Astrocyte (in vitro differentiated cells and primary cell): Measurements from ENCODE around the gene COLEC11. TPM values are rescaled to one million over a fixed set of nuclear protein-coding genes. Genes with fewer than 3 reads are reported as not detected.

Experiments
- DNase-seq: peaks from one replicate; pipeline ENCODE4 v3.0.0-alpha.2; 2010; ENCODE audit warnings: low read depth
- FAIRE-seq: peaks from 2 replicates; lab custom pipeline; 2011; peaks lifted over from hg19 to GRCh38; lab: Jason Lieb, UNC
- H2AFZ ChIP-seq: 2 replicates; pipeline ENCODE4 v1.6.0; 2012; ENCODE audit warnings: low read depth, low read length, inconsistent platforms
- H3K27ac ChIP-seq: 2 replicates; pipeline ENCODE4 v1.5.1; 2011; ENCODE audit warnings: low read depth, low read length, inconsistent platforms
- H3K27me3 ChIP-seq: 2 replicates; pipeline ENCODE4 v1.6.0; 2011; ENCODE audit warnings: low read length, inconsistent platforms; ENCODE audit not compliant: insufficient read depth
- H3K36me3 ChIP-seq: 2 replicates; pipeline ENCODE4 v1.5.1; 2011; ENCODE audit warnings: low read length, inconsistent platforms; ENCODE audit not compliant: insufficient read depth
- H3K4me1 ChIP-seq: 2 replicates; pipeline ENCODE4 v1.5.1; 2011; ENCODE audit warnings: low read length, inconsistent platforms; ENCODE audit not compliant: insufficient read depth
- H3K4me2 ChIP-seq: 2 replicates; pipeline ENCODE4 v1.6.0; 2012; ENCODE audit warnings: low read length, inconsistent platforms
- H3K4me3 ChIP-seq: 2 replicates; pipeline ENCODE4 v1.5.1; 2011; ENCODE audit warnings: low read depth, mild to moderate bottlenecking, low read length, inconsistent platforms; ENCODE audit not compliant: insufficient read depth
- H3K79me2 ChIP-seq: 2 replicates; pipeline ENCODE4 v1.6.0; 2012; ENCODE audit warnings: mild to moderate bottlenecking, low read length, inconsistent platforms; ENCODE audit not compliant: insufficient read depth
- H3K9ac ChIP-seq: 2 replicates; pipeline ENCODE4 v1.6.0; 2012; ENCODE audit warnings: mild to moderate bottlenecking, low read length, inconsistent platforms
- H3K9me3 ChIP-seq: 2 replicates; pipeline ENCODE4 v1.5.1; 2012; ENCODE audit warnings: low read depth, mild to moderate bottlenecking, low read length, inconsistent platforms; ENCODE audit not compliant: insufficient read depth
- H4K20me1 ChIP-seq: 2 replicates; pipeline ENCODE4 v1.6.0; 2012; ENCODE audit warnings: low read length, inconsistent platforms; ENCODE audit not compliant: insufficient read depth
- H3K27ac Mint-ChIP-seq: one replicate; pipeline ENCODE4 v1.8.0; 2021; ENCODE audit warnings: mild to moderate bottlenecking, mixed read lengths; ENCODE audit not compliant: unreplicated experiment
- H3K27me3 Mint-ChIP-seq: one replicate; pipeline ENCODE4 v1.8.0; 2021; ENCODE audit warnings: low read depth, mixed read lengths; ENCODE audit not compliant: unreplicated experiment
- H3K36me3 Mint-ChIP-seq: one replicate; pipeline ENCODE4 v1.8.0; 2021; ENCODE audit warnings: low read depth, mixed read lengths; ENCODE audit not compliant: unreplicated experiment
- H3K4me1 Mint-ChIP-seq: one replicate; pipeline ENCODE4 v1.8.0; 2021; ENCODE audit warnings: low read depth, mixed read lengths; ENCODE audit not compliant: unreplicated experiment
- H3K4me3 Mint-ChIP-seq: one replicate; pipeline ENCODE4 v1.8.0; 2021; ENCODE audit warnings: mild to moderate bottlenecking, moderate library complexity, mixed read lengths; ENCODE audit not compliant: unreplicated experiment
- H3K9me3 Mint-ChIP-seq: one replicate; pipeline ENCODE4 v1.8.0; 2021; ENCODE audit warnings: mild to moderate bottlenecking, mixed read lengths; ENCODE audit not compliant: unreplicated experiment
- EZH2 ChIP-seq: IDR thresholded peaks from 2 replicates; pipeline ENCODE4 v1.6.1; 2012; ENCODE audit warnings: mild to moderate bottlenecking, low read length, inconsistent platforms; ENCODE audit not compliant: insufficient read depth
- total RNA-seq: library from RNA; stranded (reverse); gene quantifications from 2 replicates; pipeline ENCODE4 v1.2.1, GENCODE V29; 2021
- TF ChIP-seq, protein P1 (sequence below): IDR thresholded peaks from 2 replicates; pipeline ENCODE4 v1.5.1; 2011; ENCODE audit warnings: low read depth, mild to moderate bottlenecking, inconsistent platforms, low read length, moderate library complexity; ENCODE audit not compliant: insufficient read depth

COLEC11 gene
- total RNA-seq, 1 donor from 2014 or later: not detected

DNA sequence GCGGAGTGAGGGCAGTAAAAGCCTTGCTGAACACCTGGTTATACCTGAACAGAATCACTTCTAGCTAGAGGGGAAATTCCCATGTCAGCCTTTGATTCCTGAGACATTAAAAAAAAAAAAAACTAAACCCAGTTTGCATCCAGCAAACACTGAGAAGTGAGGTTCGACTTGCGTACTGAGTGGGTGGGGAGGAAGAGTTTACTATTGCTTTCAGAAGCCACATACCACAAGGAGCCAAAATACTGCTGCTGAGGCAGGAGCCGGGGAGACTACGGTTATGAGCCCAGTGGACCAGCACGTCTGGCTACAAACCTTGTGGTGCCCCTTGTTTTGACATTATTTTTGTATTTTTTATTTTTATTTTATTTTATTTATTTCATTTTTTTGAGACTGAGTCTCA is 2.7 kb downstream of the COLEC11 start:
- Mint-ChIP-seq H3K36me3 (peaks cover 4% of the 10 kb centered on the region), H3K27ac (no peak overlapping the region), H3K4me3 (no peak overlapping the region), H3K27me3 (peaks cover 12% of the 10 kb centered on the region), H3K4me1 (no peaks in the 10 kb centered on the region), H3K9me3 (no peaks in the 10 kb centered on the region)
- H3K9ac ChIP-seq: no peak overlapping the region
- no peak overlapping the region for H3K4me3 ChIP-seq
- no peaks in the 10 kb centered on the region for H3K36me3 ChIP-seq
- no peaks in the 10 kb centered on the region for H4K20me1 ChIP-seq
- DNase-seq (no peak), FAIRE-seq (no peak)
- H3K4me2 ChIP-seq: no peak overlapping the region
- H2AFZ ChIP-seq: no peak overlapping the region
- no peak overlapping the region for H3K27ac ChIP-seq
- H3K9me3 ChIP-seq: no peaks in the 10 kb centered on the region
- TF ChIP-seq, protein P1, sequence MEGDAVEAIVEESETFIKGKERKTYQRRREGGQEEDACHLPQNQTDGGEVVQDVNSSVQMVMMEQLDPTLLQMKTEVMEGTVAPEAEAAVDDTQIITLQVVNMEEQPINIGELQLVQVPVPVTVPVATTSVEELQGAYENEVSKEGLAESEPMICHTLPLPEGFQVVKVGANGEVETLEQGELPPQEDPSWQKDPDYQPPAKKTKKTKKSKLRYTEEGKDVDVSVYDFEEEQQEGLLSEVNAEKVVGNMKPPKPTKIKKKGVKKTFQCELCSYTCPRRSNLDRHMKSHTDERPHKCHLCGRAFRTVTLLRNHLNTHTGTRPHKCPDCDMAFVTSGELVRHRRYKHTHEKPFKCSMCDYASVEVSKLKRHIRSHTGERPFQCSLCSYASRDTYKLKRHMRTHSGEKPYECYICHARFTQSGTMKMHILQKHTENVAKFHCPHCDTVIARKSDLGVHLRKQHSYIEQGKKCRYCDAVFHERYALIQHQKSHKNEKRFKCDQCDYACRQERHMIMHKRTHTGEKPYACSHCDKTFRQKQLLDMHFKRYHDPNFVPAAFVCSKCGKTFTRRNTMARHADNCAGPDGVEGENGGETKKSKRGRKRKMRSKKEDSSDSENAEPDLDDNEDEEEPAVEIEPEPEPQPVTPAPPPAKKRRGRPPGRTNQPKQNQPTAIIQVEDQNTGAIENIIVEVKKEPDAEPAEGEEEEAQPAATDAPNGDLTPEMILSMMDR: no peak
- no peak for TF ChIP-seq EZH2
- H3K4me1 ChIP-seq: no peaks in the 10 kb centered on the region
- no peaks in the 10 kb centered on the region for H3K79me2 ChIP-seq
- no peaks in the 10 kb centered on the region for H3K27me3 ChIP-seq

DNA sequence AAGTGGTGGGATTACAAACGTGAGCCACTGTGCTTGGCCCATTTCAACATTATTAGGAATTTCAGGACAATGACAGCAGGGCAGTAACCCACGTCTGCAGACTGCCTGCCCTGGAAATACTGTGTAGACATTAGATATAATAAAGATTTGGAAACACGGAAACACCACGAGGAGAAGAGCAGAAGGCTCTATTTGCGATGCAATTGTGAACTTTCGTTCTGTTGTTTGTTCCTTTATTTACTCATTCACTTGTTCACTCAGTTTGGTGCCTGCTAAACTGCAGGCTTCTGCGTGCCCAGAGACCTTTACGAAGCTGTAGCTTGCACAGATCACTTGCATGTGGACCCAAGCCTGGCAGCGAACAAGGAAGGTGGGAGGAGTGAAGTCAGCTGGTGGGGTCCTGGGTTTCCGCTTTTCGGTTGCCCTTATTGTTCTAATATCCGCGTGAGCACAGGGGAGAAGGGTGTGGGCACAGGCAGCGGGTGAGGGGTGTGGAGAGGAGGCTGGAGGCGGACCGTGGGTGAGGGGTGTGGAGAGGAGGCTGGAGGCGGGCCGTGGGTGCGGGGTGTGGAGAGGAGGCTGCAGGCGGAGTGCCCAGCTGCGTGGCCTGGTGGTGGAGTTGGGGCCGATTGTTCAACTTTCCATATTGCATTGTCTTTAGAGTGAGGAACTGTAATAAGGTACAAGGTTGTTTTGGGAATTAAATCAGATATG is 3.4 kb downstream of the COLEC11 start:
- Histone ChIP-seq H3K4me3 (no peak overlapping the region), H4K20me1 (no peaks in the 10 kb centered on the region), H3K27ac (no peak overlapping the region), H3K4me1 (no peaks in the 10 kb centered on the region), H3K9ac (no peak overlapping the region), H3K4me2 (no peak overlapping the region), H3K9me3 (no peaks in the 10 kb centered on the region), H2AFZ (no peak overlapping the region), H3K27me3 (no peaks in the 10 kb centered on the region), H3K79me2 (no peaks in the 10 kb centered on the region), H3K36me3 (no peaks in the 10 kb centered on the region)
- TF ChIP-seq, protein P1: no peak
- TF ChIP-seq EZH2: no peak
- Mint-ChIP-seq H3K4me1 (no peaks in the 10 kb centered on the region), H3K27ac (no peak overlapping the region), H3K27me3 (peaks cover 16% of the 10 kb centered on the region), H3K4me3 (no peak overlapping the region), H3K36me3 (peaks cover 4% of the 10 kb centered on the region), H3K9me3 (no peaks in the 10 kb centered on the region)
- FAIRE-seq (no peak), DNase-seq (no peak)
